Muscle of leg (tissue), 11 donors: ENCODE data around the gene UBE2A. TPM values are rescaled to one million over a fixed set of nuclear protein-coding genes. Genes with fewer than 3 reads are reported as not detected.
A peak's percentile ranks its signal among the peaks of the same experiment; 100 is the strongest.

Experiments used
- DNase-seq: peaks from one replicate; pipeline ENCODE4 v3.0.0; 2013
- H3K27ac ChIP-seq: one replicate; pipeline ENCODE4 v1.5.1; 2013; ENCODE audit warnings: mild to moderate bottlenecking, low read length, control low read depth
- H3K27me3 ChIP-seq: one replicate; pipeline ENCODE4 v1.6.1; 2013; ENCODE audit warnings: low read length; ENCODE audit not compliant: control insufficient read depth, insufficient read depth
- H3K36me3 ChIP-seq: one replicate; pipeline ENCODE4 v1.6.1; 2013; ENCODE audit warnings: low read length; ENCODE audit not compliant: control insufficient read depth, insufficient read depth
- H3K4me1 ChIP-seq: one replicate; pipeline ENCODE4 v1.6.1; 2013; ENCODE audit warnings: low read length; ENCODE audit not compliant: control insufficient read depth, insufficient read depth
- H3K4me3 ChIP-seq: one replicate; pipeline ENCODE4 v1.5.1; 2013; ENCODE audit warnings: low read length, control low read depth
- H3K9me3 ChIP-seq: replicated peaks from 2 replicates; pipeline ENCODE4 v1.6.1; 2013; ENCODE audit warnings: low read depth, low read length; ENCODE audit not compliant: control insufficient read depth
- WGBS: methylation state at CpG from one replicate; pipeline ENCODE4 v1.1.5; 2013; ENCODE audit warnings: missing lambda C conversion rate; ENCODE audit not compliant: insufficient coverage; 5-methylcytosine and 5-hydroxymethylcytosine counted together
- polyA plus RNA-seq, 8 donors: library from polyadenylated mRNA; unstranded; fragments of 120-200 nt; gene quantifications; one replicate each; pipeline versions ENCODE4 v1.2.1 to v1.2.3, GENCODE V29; 2013; ENCODE audit warnings: inconsistent platforms in 1 of 8, low replicate concordance in 1 of 8; ENCODE audit not compliant: insufficient read length in 8 of 8, insufficient read depth in 1 of 8
- total RNA-seq: library from RNA; stranded (reverse); fragments of 120-200 nt; gene quantifications from one replicate; pipeline ENCODE4 v1.2.4, GENCODE V29; 2013

UBE2A gene
- total and polyA plus RNA-seq, 9 donors, result 28.6 to 69.2 (median 56.2) TPM

GRCh38 chrX:119565107-119565663, 9.2 kb upstream of the UBE2A start, which contains the start of gene STEEP1:
Gene STEEP1 (minus strand): TSS chrX:119565409. CDS start chrX:119565355, 54 bp downstream.
- DNase-seq, result peak; percentile 97
- Histone ChIP-seq H3K9me3 (no peaks in the 10 kb centered on the region), H3K27ac (peak within 1 kb of the TSS; percentile 81), H3K4me1 (no peaks in the 10 kb centered on the region), H3K4me3 (peak within 1 kb of the TSS; percentile 61), H3K36me3 (no peaks in the 10 kb centered on the region), H3K27me3 (no peaks in the 10 kb centered on the region)
- 39% methylated on average over 21 of the region's 27 CpGs for WGBS

DNA sequence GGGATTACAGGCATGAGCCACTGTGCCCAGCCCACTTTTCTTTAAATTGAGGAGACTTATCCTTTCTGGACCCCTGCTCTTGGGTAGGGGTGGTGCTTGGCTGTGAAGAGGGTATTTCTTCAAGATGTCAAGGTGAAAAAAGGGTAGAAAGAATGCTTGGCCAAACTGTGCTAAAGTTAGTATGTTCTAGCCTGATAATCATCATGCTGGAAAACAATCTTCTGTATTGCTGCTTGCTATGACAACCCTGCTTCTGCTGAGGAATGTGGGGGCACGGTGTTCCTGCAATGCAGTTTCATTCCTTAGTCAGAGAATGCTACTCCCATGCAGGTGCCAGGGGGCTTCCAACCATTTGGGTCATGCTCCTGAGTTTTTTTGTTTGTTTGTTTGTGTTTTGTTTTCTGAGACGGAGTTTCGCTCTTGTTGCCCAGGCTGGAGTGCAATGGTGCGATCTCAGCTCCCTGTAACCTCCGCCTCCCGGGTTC, 4.0 kb upstream of the UBE2A start:
- Histone ChIP-seq H3K27ac (no peak overlapping the region), H3K9me3 (no peaks in the 10 kb centered on the region), H3K27me3 (no peaks in the 10 kb centered on the region), H3K36me3 (no peaks in the 10 kb centered on the region), H3K4me1 (peaks cover 2% of the 10 kb centered on the region), H3K4me3 (no peak overlapping the region)
- no peak for DNase-seq
- WGBS, result 81% methylated on average over 6 of the region's 6 CpGs

- H3K9me3 ChIP-seq, result no peaks in the 10 kb centered on the region
- peak overlapping the region; percentile 72 for H3K4me3 ChIP-seq
- H3K27me3 ChIP-seq, result no peaks in the 10 kb centered on the region
- peaks cover 5% of the 10 kb centered on the region for H3K4me1 ChIP-seq
- DNase-seq, result peak; percentile 5
- no peaks in the 10 kb centered on the region for H3K36me3 ChIP-seq
- peak overlapping the region; percentile 95 for H3K27ac ChIP-seq
- 48% methylated on average over 3 of the region's 3 CpGs for WGBS
Measured at GRCh38 chrX:119573222-119573621, 1.1 kb upstream of the UBE2A start.

GRCh38 chrX:119573840-119574393, 446 bp upstream of the UBE2A start:
- H3K4me1 ChIP-seq, result peaks cover 5% of the 10 kb centered on the region
- no peaks in the 10 kb centered on the region for H3K36me3 ChIP-seq
- DNase-seq, result peak; percentile 82
- 23% methylated on average over 25 of the region's 30 CpGs for WGBS
- H3K27me3 ChIP-seq, result no peaks in the 10 kb centered on the region
- peak overlapping the region; percentile 72 for H3K4me3 ChIP-seq
- no peaks in the 10 kb centered on the region for H3K9me3 ChIP-seq
- H3K27ac ChIP-seq, result peak overlapping the region; percentile 95

DNA sequence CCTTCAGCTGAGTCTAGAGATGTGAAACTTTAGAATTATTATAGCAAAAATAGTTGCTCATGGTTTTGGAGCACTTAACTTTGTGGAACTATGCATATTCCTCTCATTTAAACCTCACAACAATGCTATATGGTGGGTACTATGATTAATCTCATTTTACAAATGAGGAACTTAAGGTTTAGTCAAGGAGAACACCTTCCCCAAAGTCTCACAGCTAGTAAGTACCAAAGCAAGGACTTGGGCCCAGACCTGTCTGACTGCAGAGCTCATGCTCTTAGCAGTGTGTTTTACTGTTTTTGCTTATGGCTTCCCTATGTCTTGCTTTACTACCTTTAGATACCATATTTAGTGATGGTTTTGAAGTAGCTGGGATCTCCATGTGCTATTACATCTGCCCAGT, 5.1 kb downstream of the UBE2A start:
- Histone ChIP-seq H3K27me3 (no peaks in the 10 kb centered on the region), H3K27ac (no peak overlapping the region), H3K36me3 (no peaks in the 10 kb centered on the region), H3K4me1 (peaks cover 3% of the 10 kb centered on the region), H3K9me3 (no peaks in the 10 kb centered on the region), H3K4me3 (no peak overlapping the region)
- DNase-seq, result no peak

DNA sequence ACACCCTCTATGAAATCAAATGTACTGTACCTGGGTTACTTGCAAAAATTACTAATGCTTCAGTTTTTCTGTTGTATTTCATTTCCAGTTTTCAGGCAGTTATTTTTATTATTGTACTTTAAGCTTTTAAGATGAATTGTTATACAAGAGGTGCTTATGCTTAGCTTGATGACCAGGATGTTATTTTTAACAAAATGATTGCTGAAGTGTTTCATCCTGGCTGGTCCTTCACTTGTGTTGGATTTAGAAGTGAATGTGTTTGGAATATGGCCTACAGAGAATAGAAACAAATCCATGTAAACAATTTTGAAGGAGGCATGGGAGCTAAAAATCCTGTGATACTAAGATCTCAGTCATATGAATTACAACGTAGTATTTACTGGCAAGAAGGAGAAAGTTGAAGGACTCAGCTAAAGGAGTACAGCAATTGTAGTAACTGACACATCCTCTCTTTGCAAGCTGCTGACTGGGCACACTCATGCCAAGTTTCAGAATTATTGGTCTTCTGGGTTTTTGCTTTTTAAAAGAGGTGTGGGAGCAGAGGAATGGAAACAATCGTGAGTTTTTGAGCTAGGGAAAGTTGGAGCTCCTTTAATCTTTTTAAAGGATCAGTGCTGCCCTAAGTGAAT, 9.2 kb downstream of the UBE2A start:
- Histone ChIP-seq H3K27ac (no peak overlapping the region), H3K4me3 (no peak overlapping the region), H3K9me3 (no peaks in the 10 kb centered on the region), H3K27me3 (no peaks in the 10 kb centered on the region), H3K36me3 (no peaks in the 10 kb centered on the region), H3K4me1 (no peaks in the 10 kb centered on the region)
- DNase-seq, result peak; percentile 10
- no CpG with 5 or more reads among the region's 2 CpGs for WGBS

DNA sequence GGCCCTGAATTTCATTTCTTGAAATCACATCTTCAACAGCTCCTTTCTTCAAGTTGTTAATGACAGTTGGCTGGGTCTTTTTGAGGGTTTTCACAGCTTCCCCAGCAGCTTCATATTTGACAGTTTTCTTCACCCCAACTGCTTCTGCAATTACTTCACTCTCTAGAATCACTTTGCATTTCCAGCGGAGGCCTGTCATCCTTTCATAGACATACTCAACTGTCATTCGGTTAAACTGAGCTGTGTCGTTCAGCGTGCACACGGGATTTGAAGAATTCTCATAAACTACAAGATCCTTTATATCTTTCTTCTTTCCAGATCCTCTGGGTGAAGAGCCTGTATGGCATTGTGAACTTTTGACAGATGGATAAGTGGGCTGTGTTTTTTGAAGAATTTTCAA, 15.4 kb downstream of the UBE2A start:
- Histone ChIP-seq H3K9me3 (no peaks in the 10 kb centered on the region), H3K36me3 (peaks cover 19% of the 10 kb centered on the region), H3K27ac (no peak overlapping the region), H3K27me3 (no peaks in the 10 kb centered on the region), H3K4me3 (no peak overlapping the region), H3K4me1 (no peaks in the 10 kb centered on the region)
- WGBS, result 88% methylated on average over 1 of the region's 5 CpGs
- DNase-seq, result no peak

GRCh38 chrX:119602701-119603255, 28.4 kb downstream of the UBE2A start:
- no peaks in the 10 kb centered on the region for H3K9me3 ChIP-seq
- peaks cover 5% of the 10 kb centered on the region for H3K4me1 ChIP-seq
- H3K27me3 ChIP-seq, result no peaks in the 10 kb centered on the region
- no peak overlapping the region for H3K27ac ChIP-seq
- H3K4me3 ChIP-seq, result no peak overlapping the region
- no peak for DNase-seq
- WGBS, result 60% methylated on average over 3 of the region's 9 CpGs
- H3K36me3 ChIP-seq, result no peaks in the 10 kb centered on the region

DNA sequence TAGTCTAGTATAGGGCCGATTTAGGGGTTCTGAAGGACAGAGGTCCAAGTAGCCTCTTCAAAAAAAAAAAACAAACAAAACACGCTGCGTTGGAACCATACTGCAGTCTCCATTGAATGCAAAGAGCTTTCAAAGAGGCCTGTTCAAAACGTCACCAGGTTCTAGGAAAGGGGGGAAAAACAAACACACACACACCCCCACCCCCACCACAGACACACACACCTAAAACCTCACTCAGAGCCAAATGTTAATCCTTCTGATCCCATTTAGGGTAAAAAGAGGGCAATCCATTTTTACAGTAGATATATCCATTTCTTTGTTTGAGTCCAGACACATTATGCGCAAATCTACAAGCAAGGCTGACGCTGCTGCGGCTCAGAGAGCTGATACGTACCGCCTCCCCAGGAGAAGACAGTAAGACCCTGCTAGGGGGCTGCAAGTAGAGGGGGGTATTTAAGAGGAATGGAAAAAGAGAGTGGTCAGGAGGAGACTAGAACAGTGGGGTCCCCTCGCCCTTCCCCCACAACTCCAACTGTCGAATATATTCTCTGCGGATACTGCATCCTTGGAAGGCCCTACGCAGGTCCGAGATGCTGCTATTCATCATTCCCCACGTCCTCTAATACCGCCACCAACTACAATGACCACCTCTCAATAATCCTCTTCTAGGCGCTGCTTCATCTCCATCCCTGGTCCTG, 30.6 kb downstream of the UBE2A start:
- peak; percentile 16 for DNase-seq
- Histone ChIP-seq H3K27me3 (no peaks in the 10 kb centered on the region), H3K27ac (peak overlapping the region; percentile 52), H3K4me3 (peak overlapping the region; percentile 82), H3K4me1 (peaks cover 5% of the 10 kb centered on the region), H3K36me3 (no peaks in the 10 kb centered on the region), H3K9me3 (no peaks in the 10 kb centered on the region)
- WGBS, result 37% methylated on average over 10 of the region's 17 CpGs
